Bronchial epithelial cell (primary cell): ENCODE measurements around the gene ZBTB18. TPM values are rescaled to one million over a fixed set of nuclear protein-coding genes. Genes with fewer than 3 reads are reported as not detected.

Source experiments
- DNase-seq: peaks from one replicate; pipeline ENCODE4 v3.0.0-alpha.2; 2010; ENCODE audit warnings: low read depth
- FAIRE-seq: peaks from 2 replicates; lab custom pipeline; 2011; peaks lifted over from hg19 to GRCh38; lab: Jason Lieb, UNC
- H3K27me3 ChIP-seq: 2 replicates; pipeline ENCODE4 v1.5.1; 2011; ENCODE audit warnings: low read length; ENCODE audit not compliant: control insufficient read depth, insufficient read depth
- H3K36me3 ChIP-seq: 2 replicates; pipeline ENCODE4 v1.5.1; 2011; ENCODE audit warnings: low read length; ENCODE audit not compliant: control insufficient read depth, insufficient read depth
- H3K4me3 ChIP-seq: 2 replicates; pipeline ENCODE4 v1.5.1; 2011; ENCODE audit warnings: mild to moderate bottlenecking, low read depth, low read length, control low read depth
- total RNA-seq: library from RNA; depleted of rRNA; stranded (reverse); fragments of >200 nt; gene quantifications from 2 replicates; pipeline ENCODE4 v1.2.1, GENCODE V29; 2014
- TF ChIP-seq, protein P1 (sequence below): IDR thresholded peaks from 2 replicates; pipeline ENCODE4 v1.5.1; 2011; ENCODE audit warnings: mild to moderate bottlenecking, moderate library complexity, low read length, control low read depth, inconsistent platforms; ENCODE audit not compliant: insufficient read depth, severe bottlenecking

Gene ZBTB18
- total RNA-seq, 1 donor from 2014 or later: 6.8 TPM

- FAIRE-seq (peak; percentile 43), DNase-seq (no peak)
- TF ChIP-seq, protein P1, sequence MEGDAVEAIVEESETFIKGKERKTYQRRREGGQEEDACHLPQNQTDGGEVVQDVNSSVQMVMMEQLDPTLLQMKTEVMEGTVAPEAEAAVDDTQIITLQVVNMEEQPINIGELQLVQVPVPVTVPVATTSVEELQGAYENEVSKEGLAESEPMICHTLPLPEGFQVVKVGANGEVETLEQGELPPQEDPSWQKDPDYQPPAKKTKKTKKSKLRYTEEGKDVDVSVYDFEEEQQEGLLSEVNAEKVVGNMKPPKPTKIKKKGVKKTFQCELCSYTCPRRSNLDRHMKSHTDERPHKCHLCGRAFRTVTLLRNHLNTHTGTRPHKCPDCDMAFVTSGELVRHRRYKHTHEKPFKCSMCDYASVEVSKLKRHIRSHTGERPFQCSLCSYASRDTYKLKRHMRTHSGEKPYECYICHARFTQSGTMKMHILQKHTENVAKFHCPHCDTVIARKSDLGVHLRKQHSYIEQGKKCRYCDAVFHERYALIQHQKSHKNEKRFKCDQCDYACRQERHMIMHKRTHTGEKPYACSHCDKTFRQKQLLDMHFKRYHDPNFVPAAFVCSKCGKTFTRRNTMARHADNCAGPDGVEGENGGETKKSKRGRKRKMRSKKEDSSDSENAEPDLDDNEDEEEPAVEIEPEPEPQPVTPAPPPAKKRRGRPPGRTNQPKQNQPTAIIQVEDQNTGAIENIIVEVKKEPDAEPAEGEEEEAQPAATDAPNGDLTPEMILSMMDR: no peak
- Histone ChIP-seq H3K4me3 (no peak overlapping the region), H3K27me3 (peaks cover 2% of the 10 kb centered on the region), H3K36me3 (no peaks in the 10 kb centered on the region)
These were observed 43.9 kb downstream of the ZBTB18 start for GRCh38 chr1:244094880-244095528.

DNA sequence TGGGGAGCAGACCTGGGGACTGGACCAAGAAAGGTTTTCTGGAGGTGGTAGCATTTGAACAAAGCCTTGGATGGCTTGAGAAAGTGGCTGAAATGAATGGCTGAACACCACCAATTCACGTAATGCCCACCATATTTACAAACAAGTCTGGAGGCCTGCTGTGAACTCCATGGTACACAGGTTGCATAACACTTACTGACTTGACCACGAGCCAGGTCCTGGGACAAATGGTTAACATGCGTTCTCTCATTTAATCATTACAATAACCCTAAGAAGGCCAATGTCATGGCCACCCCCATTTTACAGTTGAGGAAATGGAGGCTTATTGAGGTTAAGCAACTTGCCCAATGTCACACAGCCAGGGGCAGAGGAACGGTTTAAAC, 44.4 kb downstream of the ZBTB18 start:
- no peaks in the 10 kb centered on the region for H3K36me3 ChIP-seq
- DNase-seq: no peak
- no peak overlapping the region for H3K4me3 ChIP-seq
- TF ChIP-seq, protein P1: no peak
- no peak for FAIRE-seq
- H3K27me3 ChIP-seq: peaks cover 2% of the 10 kb centered on the region

- DNase-seq (no peak), FAIRE-seq (no peak)
- TF ChIP-seq, protein P1: no peak
- Histone ChIP-seq H3K36me3 (no peaks in the 10 kb centered on the region), H3K27me3 (peaks cover 2% of the 10 kb centered on the region), H3K4me3 (no peak overlapping the region)
These were observed 45.1 kb downstream of the ZBTB18 start for GRCh38 chr1:244096066-244096610.

DNA sequence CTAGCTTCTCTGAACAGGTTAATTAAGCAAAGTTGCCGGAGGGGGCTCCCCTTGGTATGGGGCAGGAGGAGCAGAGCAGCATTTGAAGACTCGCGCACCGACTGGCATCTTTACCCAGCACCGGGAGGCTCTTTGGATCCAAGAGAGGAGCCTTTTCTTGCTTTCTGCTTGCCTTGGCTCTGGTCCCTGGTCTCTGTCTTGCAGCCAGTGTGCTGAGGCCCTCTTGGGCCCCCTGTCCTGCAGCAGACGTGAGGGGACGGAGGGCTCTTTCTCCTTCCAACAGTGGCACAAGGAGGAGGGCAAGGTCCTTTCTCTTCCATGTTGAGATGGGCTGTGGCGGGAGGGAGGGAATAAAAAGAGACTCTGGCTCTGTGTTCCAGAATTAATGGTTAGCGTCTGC, 45.6 kb downstream of the ZBTB18 start:
- TF ChIP-seq, protein P1: no peak
- no peak for DNase-seq

GRCh38 chr1:244097523-244098405, 46.7 kb downstream of the ZBTB18 start:
- FAIRE-seq (no peak), DNase-seq (no peak)
- Histone ChIP-seq H3K27me3 (no peaks in the 10 kb centered on the region), H3K36me3 (no peaks in the 10 kb centered on the region), H3K4me3 (no peak overlapping the region)
- TF ChIP-seq, protein P1: no peak

More for the DNA sequence above, 45.6 kb downstream of the ZBTB18 start:
- H3K4me3 ChIP-seq: no peak overlapping the region
- H3K27me3 ChIP-seq: peaks cover 2% of the 10 kb centered on the region
- no peaks in the 10 kb centered on the region for H3K36me3 ChIP-seq
- FAIRE-seq: no peak
